NCI-H2107 treated with DMSO at 0.1 percent for 48 hours (cell line): ENCODE measurements around the gene PSENEN.

Experiments
- DNase-seq: peaks from one replicate; lab custom pipeline; 2025; ENCODE audit not compliant: unreplicated experiment; lab: John Stamatoyannopoulos, UW

Gene PSENEN, protein sequence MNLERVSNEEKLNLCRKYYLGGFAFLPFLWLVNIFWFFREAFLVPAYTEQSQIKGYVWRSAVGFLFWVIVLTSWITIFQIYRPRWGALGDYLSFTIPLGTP

DNA sequence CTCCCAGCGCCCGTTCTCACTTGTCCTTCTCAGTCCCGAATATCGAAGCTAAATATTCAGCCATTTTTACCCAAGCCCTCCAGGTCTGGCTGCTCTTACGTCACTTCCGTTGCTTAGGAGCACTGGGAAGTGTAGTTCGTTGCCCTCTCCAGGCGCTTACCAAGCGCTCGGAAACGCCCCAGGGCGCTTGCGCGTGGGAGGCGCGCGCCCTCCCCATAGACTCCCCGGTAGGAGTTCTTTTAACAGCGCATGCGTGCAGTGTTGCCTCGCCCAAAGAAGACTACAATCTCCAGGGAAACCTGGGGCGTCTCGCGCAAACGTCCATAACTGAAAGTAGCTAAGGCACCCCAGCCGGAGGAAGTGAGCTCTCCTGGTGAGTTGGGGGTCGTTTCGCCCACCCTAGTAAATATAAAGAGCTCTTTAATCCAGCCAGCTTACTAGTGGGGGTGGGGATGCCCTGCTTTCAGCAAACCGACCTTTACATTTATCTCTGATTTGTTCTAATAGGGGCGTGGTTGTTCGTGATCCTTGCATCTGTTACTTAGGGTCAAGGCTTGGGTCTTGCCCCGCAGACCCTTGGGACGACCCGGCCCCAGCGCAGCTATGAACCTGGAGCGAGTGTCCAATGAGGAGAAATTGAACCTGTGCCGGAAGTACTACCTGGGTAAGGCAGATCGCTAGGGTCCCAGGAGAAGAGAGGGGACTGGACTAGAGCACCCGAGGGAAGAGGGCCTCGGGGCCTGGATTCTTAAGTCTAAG is at the start of gene PSENEN, which contains the start of gene U2AF1L4:
Gene PSENEN, plus strand, starts transcription at position 324 of the 759 bp plus-strand sequence. Its CDS starts 280 bp downstream, at position 604.
Gene U2AF1L4, minus strand, starts transcription at position 91 of the 759 bp plus-strand sequence. Its CDS starts 27 bp downstream, at position 64.
- DNase-seq = peak; percentile 97

DNA sequence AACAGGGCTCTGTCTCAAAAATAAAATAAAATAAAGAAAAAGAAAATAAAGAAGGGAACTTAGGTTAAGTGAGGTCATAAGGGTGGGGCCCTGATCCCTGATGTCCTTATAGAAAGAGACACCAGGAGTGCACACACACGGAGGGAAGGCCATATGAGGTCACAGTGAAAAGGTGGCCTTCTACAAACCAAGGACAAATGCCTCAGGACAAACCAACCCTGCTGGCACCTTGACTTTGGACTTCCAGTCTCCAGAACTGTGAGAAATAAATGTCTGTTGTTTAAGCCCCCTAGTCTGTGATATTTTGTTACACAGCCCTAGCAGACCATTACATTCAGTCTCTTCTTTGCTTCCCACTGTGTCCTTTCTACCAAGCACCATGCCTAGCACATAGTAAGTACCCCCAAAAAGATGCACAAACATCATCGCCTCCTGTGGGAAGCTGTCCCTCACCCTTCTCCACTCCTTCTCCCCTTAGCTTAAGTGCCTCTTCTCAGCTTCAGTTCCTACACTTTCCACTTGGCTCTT is 49.5 kb upstream of the PSENEN start:
- DNase-seq = no peak

DNA sequence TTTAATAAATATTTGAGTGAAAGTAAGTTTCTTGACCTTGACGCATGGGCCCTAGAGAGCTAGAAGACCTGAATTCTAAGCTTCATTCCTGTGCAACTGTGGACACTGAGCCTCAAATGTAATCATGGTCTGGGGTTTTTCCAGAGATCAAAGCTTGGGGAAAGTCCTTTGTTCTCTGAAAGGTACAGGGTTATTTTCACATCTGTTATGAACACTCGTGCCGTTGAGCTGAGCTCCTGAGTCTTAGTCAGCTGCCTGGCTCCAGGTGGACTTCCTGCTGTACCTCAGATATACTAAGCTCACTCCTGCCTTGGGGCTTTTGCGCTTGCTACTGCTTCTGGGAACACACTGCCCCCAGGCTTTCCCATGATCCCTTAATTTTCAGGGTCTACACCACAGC is 48.6 kb upstream of the PSENEN start:
- no peak for DNase-seq

DNA sequence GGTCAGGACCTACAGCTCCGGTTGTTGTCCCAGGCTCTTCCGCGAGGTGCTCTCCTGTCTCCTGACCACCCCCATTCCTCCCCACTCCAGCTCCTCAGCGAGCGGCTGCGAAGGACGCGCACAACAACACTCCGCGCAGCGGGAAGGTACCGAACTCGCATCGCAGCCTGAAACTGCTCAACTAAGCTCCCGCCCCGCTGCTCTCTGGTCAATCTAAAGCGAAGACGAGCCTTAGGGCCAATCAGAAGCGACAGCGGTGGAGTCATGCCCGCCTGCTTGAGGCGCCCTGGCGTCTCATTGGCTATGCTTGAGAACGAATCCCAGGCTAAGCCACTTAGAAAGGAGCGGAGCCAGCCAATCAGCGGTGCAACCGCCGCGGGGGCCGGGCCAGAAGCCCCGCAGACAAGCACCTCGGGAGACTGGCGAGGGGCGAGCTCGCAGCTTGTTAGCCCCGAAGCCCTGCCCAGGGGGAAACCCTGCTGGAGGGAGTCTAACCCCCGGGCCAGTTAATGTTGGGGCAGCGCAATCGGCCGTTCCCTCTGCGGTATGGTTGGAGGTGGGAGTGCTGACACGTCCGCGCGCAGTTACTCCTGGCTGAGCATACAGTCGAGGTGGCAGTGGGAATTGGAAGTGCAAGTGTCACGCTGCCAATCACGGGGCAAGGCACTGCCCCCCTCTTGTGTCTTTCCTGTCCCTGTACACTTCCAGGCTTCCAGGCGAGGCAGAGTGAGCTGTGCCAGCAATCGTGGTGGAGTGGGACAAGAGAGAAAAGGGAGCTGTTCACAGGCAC is 43.0 kb upstream of the PSENEN start:
- DNase-seq = peak; percentile 89

DNA sequence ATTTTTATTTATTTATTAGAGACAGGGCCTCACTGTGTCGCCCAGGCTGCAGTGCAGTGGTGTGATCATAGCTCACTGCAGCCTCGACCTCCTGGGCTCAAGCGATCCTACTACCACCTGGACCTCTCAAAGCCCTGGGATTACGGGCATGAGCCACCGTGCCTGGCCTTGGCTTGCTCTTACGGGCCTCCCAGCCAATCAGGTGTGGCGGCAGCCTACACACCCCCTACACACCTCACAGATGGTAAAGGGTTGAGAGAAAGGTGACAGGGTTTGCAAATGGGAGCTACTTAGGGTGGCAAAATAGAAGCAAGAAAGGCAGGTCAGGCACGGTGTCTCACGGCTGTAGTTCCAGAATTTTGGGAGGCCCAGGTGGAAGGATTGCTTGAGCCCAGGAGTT is 42.1 kb upstream of the PSENEN start:
- no peak for DNase-seq

DNA sequence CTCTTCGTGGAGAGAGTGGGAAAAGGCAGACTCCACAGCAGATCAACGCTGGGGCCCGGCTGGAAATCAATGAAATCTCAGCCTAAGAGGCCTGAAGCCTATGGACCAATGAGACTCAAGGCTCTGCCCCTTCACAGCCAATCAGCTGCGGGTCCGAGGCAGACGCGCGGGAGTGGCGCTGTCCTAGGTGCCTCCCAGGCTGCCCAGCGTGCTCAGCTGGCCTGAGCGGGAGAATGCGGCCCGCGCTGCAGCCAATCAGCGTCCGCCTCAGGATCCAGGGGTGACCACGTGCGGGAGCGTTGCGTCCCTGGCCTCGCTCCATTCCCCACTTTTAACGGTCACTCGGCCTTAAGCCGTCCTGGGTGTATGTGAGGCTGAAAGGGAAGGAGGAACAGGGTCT is 41.2 kb upstream of the PSENEN start, which contains the start of gene ZBTB32:
Gene ZBTB32, plus strand, starts transcription at position 341 of the 400 bp plus-strand sequence. CDS start 10,069 bp downstream, outside the sequence.
- no peak for DNase-seq

DNA sequence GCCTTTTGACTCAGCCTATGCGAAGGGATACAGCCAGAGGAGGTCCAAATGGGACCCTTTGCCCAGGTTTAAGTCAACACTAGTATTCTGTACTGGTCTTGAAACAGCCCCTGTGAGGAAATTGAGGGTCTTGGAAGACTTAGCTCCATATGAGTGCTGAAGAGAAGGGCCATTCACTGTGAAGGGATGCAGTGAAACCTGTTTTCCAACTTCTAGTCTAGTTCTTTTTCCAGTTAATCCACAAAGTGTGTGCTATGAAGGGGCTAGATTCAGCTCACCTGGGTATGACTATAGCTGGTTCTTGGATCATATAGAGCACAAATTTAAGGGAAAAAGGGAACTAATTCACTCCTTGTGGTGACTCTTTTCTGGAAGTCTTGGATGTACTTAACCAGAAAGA is 37.1 kb upstream of the PSENEN start:
- DNase-seq = no peak

DNA sequence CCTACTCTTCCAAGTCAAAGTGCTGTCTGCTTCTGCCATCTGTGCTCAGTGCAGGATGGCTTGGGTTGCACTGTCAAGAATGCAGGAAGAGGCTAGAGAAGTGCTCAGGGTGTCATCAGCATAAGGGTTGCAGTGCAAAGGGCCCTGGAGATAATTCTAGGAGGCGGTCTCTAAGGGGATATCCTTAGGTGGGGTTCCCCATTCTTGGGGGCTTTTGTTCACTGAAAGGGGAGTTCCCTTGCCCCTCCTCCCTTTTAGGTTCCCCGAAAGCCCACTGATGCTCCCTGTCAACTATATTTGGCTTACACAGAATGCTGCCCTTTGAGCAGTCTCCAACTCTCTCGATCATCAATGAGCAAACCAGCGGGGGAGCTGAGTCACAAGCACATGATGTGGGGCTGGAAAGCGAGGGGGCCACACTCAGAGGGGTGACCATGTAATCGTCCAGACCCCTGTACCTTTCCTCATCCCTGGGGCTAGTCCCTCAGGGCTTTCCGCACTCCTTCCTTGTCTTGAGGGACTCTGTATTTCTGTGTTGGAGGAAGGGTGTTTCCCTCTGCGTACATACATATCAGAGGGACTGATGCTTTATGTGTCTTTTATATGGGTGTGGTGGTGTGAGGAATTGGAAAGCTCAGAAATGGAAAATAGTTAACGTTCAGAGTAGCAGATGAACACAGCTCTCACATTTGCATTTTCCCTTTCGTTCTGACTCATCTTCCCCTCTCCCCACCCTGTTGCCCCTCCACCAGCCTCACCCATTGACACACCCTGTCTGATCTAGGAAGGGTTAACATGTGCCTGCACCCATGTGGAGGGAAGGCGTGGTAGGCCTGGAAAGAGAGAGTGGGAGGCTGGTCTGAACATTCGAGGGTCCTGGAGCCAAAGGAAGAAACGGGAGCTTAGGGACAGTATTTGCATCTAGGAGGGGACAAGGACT is 34.4 kb upstream of the PSENEN start:
- no peak for DNase-seq

DNA sequence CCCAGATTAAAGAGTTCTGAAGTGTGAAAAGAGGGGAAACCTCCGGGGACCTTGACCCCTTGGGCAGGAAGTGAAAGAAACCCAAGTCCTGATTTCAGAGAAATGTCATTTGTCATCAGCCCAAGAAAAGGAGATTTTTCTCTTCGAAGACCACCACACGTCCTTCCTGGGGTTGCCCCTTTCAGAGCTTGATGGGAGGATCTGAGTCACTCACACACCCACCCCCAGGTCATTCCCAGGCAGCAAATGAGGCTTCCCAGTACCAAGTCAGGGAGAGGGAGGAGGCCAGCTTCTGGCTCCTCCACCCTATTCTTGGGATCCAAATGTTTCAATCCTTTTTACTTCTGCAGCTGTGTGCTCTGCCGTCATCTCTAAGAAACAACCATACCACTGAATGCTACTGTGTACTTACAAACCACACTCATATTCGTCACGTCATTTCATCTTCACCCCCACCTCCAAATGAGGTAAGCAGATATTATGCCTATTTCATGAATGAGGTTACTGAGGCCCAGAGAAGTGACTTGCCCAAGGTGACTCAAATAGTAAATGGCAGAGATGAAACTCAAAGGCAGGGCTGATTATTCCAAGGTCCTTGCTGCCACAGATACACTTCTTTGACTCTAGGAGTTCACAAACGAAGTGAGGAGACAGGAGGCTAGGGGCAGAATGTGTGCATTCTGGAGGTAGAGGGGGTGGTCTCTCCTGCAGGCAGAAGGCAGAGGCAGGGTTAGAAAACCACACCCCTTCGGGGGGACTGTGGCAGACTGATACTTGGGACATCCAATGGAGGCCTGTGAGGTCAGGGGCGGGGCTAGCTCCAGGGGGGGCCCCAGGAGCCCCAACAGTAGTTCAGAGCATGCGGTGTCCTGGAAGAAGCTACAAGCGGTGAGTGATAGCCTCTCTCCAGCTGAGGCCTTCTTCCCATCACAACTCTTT is 32.6 kb upstream of the PSENEN start:
- no peak for DNase-seq

DNA sequence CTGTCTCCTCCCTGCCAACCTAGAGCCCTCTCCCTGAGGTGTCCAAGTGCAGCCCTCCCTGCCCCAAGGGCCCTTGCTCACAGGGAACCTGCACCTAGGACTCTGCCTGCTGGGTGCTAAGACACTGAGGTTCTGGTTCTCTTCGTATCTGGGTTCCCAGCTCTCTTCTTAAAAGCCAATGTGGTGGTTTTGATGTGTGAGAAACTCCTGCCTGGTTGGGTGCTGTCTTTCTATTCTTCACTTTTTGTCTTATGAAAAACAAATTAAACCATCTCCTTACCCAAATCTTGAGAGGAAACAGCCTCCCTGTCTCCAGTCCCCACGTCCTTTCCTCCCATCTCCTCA is 32.0 kb upstream of the PSENEN start:
- no peak for DNase-seq

DNA sequence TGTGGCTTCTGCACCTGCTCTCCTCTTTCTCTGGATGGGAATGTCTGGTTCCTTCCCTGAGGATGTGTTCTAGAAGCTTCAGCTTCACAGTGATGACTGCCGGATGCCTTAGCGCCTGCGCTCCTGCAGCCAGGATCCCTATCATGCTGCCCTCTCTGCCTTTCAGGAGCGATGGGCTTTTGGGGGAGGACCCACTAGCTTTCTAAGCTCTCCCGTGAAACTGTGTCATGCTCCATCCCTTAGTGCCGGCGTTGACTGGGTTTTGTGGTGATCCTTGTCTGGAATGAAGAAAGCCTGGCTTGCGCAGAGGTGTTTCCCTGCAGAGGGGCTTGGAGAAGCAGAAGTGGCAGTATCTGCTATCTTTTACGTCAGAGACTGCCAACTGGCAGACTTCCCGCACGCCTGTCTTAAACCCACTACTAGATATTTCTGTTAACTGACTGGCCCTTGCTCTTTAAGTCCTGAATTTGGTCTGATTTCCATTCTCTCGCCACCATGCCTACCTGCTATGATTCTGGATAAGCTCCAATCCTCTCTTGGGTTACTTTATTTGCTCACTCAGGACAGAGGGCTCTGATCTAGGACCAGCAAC is 31.5 kb upstream of the PSENEN start:
- no peak for DNase-seq

DNA sequence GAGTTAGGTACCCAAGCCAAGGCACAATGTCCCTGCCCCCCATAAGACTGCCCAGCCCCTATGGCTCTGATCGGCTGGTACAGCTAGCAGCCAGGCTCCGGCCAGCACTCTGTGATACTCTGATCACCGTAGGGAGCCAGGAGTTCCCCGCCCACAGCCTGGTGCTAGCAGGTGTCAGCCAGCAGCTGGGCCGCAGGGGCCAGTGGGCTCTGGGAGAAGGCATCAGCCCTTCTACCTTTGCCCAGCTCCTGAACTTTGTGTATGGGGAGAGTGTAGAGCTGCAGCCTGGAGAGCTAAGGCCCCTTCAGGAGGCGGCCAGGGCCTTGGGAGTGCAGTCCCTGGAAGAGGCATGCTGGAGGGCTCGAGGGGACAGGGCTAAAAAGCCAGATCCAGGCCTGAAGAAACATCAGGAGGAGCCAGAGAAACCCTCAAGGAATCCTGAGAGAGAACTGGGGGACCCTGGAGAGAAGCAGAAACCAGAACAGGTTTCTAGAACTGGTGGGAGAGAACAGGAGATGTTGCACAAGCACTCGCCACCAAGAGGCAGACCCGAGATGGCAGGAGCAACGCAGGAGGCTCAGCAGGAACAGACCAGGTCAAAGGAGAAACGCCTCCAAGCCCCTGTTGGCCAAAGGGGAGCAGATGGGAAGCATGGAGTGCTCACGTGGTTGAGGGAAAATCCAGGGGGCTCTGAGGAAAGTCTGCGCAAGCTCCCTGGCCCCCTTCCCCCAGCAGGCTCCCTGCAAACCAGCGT is 30.7 kb upstream of the PSENEN start:
- DNase-seq = no peak

DNA sequence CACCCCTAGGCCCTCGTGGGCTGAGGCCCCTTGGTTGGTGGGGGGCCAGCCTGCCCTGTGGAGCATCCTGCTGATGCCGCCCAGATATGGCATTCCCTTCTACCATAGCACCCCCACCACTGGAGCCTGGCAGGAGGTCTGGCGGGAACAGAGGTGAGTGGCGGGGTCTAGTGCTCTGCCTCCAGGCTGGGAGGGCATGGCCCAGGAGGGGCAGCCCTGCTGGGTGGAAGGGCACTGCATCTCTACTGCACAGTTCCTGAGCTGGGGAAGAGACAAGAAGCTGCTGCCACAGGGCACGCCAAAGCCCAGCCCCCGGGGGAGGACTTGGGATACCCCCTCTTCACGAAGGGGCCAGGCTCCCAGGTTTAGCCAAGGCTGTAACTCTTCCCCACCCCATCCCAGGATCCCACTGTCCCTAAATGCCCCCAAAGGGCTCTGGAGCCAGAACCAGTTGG is 30.1 kb upstream of the PSENEN start:
- no peak for DNase-seq

DNA sequence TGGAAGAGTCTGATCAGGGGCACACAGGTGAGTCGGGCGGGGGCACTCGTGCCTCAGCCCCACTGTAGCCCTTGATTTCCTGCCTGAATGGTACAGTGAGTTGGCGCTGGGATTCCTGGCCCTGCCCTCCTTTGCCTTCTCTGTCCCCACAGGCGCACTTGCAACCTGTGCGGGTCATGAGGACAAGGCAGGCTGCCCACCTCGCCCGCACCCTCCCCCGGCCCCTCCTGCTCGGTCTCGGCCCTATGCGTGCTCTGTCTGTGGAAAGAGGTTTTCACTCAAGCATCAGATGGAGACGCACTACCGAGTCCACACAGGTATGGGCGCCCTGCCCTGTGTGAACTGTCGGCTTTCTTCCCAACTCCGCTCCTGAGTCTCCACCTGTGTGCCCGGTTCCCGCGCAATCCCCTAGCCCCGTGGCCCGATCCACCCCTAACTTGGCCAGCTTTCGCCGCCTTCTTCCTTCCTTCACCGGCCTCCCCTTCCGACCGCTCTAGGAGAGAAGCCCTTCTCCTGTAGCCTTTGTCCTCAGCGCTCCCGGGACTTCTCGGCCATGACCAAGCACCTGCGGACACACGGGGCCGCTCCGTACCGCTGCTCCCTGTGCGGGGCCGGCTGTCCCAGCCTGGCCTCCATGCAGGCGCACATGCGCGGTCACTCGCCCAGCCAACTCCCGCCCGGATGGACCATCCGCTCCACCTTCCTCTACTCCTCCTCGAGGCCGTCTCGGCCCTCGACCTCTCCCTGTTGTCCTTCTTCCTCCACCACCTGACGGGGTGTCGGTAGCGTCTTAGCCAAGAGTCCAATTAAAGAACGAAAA is 29.3 kb upstream of the PSENEN start:
- DNase-seq = no peak

DNA sequence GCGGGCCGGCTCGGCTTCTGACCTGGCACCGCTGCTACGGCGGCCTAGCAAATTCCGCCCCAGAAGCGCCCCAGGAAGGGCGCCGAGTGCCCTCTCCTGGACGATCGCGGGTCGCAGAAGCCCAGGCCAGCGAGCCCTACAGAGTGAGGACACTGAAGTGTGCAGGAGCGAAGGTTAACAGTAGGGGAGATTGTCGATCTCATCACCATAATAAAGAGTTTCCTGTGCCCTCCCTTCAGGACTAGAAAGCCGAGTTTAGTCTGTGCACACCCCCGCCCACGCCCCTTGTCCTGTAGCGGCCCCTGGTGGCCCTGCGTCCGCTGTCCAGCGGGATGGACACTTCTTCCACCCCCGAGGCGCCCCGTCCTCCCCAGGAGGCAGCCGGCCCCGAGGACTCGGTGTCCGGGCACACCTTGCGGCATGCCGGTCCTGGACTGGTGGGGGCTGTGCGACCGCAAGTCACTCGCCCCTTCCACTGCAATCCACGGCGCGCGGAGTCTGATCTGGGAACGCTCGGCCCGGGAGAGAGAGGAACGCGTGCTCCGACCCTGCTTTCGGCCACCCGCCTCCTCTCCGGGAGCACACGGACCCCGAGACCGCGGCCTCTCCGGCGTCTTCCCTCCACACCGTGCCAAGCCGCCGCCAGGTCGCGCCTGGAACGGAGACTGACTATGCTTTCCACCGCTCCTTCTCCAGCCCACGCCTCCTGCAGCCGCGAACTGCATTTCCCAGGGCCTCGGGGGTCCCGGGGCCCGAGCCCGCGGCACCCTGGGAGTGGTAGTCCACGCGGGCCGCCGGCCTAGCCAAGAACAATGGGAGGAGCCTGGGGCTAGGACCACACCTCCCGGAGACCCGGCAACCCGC is 28.4 kb upstream of the PSENEN start:
- peak; percentile 83 for DNase-seq

DNA sequence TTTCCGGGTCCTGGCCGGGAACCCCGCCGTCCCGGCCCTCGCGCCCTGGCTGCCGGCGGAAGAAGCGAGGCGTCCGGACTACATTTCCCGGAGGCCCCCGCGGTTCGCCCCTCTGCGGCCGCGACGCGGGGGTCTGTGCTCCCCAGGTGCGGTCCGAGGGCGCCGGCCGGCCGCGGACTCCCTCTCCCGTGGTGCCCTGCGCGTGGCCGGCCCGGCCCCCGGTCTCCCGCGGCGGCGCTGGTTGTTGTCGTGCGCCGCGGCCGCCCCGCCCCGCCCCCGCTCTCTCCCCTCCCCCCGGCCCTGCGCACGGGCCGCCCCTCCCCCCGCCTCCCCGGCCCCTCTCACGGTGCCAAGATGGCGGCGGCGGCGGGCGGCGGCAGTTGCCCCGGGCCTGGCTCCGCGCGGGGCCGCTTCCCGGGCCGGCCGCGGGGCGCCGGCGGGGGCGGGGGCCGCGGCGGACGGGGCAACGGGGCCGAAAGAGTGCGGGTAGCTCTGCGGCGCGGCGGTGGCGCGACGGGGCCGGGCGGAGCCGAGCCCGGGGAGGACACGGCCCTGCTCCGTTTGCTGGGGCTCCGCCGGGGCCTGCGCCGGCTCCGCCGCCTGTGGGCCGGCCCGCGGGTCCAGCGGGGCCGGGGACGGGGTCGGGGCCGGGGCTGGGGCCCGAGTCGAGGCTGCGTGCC is 27.6 kb upstream of the PSENEN start, which contains the start of gene KMT2B:
Gene KMT2B, plus strand, starts transcription at position 339 of the 680 bp plus-strand sequence. Its CDS starts 16 bp downstream, at position 355.
- no peak for DNase-seq
